Spinal cord (tissue), 10 donors: ENCODE results near the gene GPHN. TPM values are rescaled to one million over a fixed set of nuclear protein-coding genes. Genes with fewer than 3 reads are reported as not detected.

Source experiments
- DNase-seq, 6 donors: peaks; one replicate each; pipeline versions ENCODE4 v3.0.0 to v3.0.0-alpha.2; 2013 to 2015; ENCODE audit warnings: low spot score in 6 of 6, low read depth in 4 of 6
- H3K27ac ChIP-seq: one replicate; pipeline ENCODE4 v1.5.1; 2013; ENCODE audit warnings: low read depth, low read length, control low read depth
- H3K27me3 ChIP-seq: one replicate; pipeline ENCODE4 v1.6.1; 2013; ENCODE audit warnings: low read length; ENCODE audit not compliant: control insufficient read depth, insufficient read depth
- H3K36me3 ChIP-seq: one replicate; pipeline ENCODE4 v1.6.1; 2013; ENCODE audit warnings: low read length; ENCODE audit not compliant: control insufficient read depth, insufficient read depth
- H3K4me1 ChIP-seq: one replicate; pipeline ENCODE4 v1.6.1; 2013; ENCODE audit warnings: low read length; ENCODE audit not compliant: control insufficient read depth, insufficient read depth
- H3K4me3 ChIP-seq: one replicate; pipeline ENCODE4 v1.5.1; 2013; ENCODE audit warnings: low read depth, low read length, control low read depth
- H3K9me3 ChIP-seq: one replicate; pipeline ENCODE4 v1.6.1; 2013; ENCODE audit warnings: low read length; ENCODE audit not compliant: control insufficient read depth, insufficient read depth
- WGBS: methylation state at CpG from one replicate; pipeline ENCODE4 v1.1.5; 2013; ENCODE audit warnings: missing lambda C conversion rate; ENCODE audit not compliant: insufficient coverage; 5-methylcytosine and 5-hydroxymethylcytosine counted together
- polyA plus RNA-seq, 2 donors: library from polyadenylated mRNA; unstranded; fragments of 120-200 nt; gene quantifications; one replicate each; pipeline ENCODE4 v1.2.1, GENCODE V29; 2013; ENCODE audit not compliant: insufficient read length in 2 of 2
- total RNA-seq, 2 donors: library from RNA; depleted of rRNA in 1 of 2; stranded (reverse); fragments of 120-200 nt in 1 of 2; fragments of >200 nt in 1 of 2; gene quantifications; one replicate each; pipeline versions ENCODE4 v1.2.3 to v1.2.4, GENCODE V29; 2013 to 2014
- donor health status: healthy.

Gene GPHN
- total and polyA plus RNA-seq, 4 donors, result 38.5 to 115 (median 103) TPM

GRCh38 chr14:67004521-67004920 lies 496.6 kb downstream of the GPHN start:
- Histone ChIP-seq H3K27me3 (no peaks in the 10 kb centered on the region), H3K36me3 (no peaks in the 10 kb centered on the region), H3K4me3 (no peak overlapping the region), H3K27ac (no peak overlapping the region), H3K9me3 (no peaks in the 10 kb centered on the region), H3K4me1 (no peaks in the 10 kb centered on the region)
- WGBS, result no CpG with 5 or more reads among the region's 2 CpGs
- DNase-seq, result no peak

GRCh38 chr14:67010602-67011001 lies 502.7 kb downstream of the GPHN start:
- WGBS, result no CpG with 5 or more reads among the region's 1 CpG
- no peaks in the 10 kb centered on the region for H3K27me3 ChIP-seq
- no peak overlapping the region for H3K27ac ChIP-seq
- DNase-seq, result no peak
- H3K36me3 ChIP-seq, result no peaks in the 10 kb centered on the region
- no peaks in the 10 kb centered on the region for H3K4me1 ChIP-seq
- H3K9me3 ChIP-seq, result no peaks in the 10 kb centered on the region
- no peak overlapping the region for H3K4me3 ChIP-seq

GRCh38 chr14:67016856-67017255 lies 508.9 kb downstream of the GPHN start:
- no peak for DNase-seq
- no peak overlapping the region for H3K27ac ChIP-seq
- no peaks in the 10 kb centered on the region for H3K4me1 ChIP-seq
- no peaks in the 10 kb centered on the region for H3K27me3 ChIP-seq
- H3K4me3 ChIP-seq, result no peak overlapping the region
- no peaks in the 10 kb centered on the region for H3K9me3 ChIP-seq
- no peaks in the 10 kb centered on the region for H3K36me3 ChIP-seq

GRCh38 chr14:67018720-67019119 lies 510.8 kb downstream of the GPHN start:
- no peak overlapping the region for H3K27ac ChIP-seq
- no peaks in the 10 kb centered on the region for H3K36me3 ChIP-seq
- H3K27me3 ChIP-seq, result no peaks in the 10 kb centered on the region
- H3K4me1 ChIP-seq, result no peaks in the 10 kb centered on the region
- H3K9me3 ChIP-seq, result no peaks in the 10 kb centered on the region
- no peak for DNase-seq
- H3K4me3 ChIP-seq, result no peak overlapping the region

- Histone ChIP-seq H3K36me3 (no peaks in the 10 kb centered on the region), H3K27ac (no peak overlapping the region), H3K27me3 (no peaks in the 10 kb centered on the region), H3K4me1 (no peaks in the 10 kb centered on the region), H3K4me3 (no peak overlapping the region), H3K9me3 (no peaks in the 10 kb centered on the region)
- no peak for DNase-seq
- WGBS, result no CpG with 5 or more reads among the region's 3 CpGs
These were observed 511.8 kb downstream of the GPHN start for GRCh38 chr14:67019796-67020195.

GRCh38 chr14:67031920-67032774 lies 524.2 kb downstream of the GPHN start:
- no peak overlapping the region for H3K27ac ChIP-seq
- no peak overlapping the region for H3K4me3 ChIP-seq
- WGBS, result 100% methylated on average over 1 of the region's 3 CpGs
- no peaks in the 10 kb centered on the region for H3K4me1 ChIP-seq
- H3K9me3 ChIP-seq, result peaks cover 8% of the 10 kb centered on the region
- H3K36me3 ChIP-seq, result no peaks in the 10 kb centered on the region
- DNase-seq, result no peak
- no peaks in the 10 kb centered on the region for H3K27me3 ChIP-seq

GRCh38 chr14:67045440-67045839 lies 537.5 kb downstream of the GPHN start:
- Histone ChIP-seq H3K27me3 (no peaks in the 10 kb centered on the region), H3K4me1 (no peaks in the 10 kb centered on the region), H3K4me3 (no peak overlapping the region), H3K9me3 (no peaks in the 10 kb centered on the region), H3K27ac (no peak overlapping the region), H3K36me3 (no peaks in the 10 kb centered on the region)
- DNase-seq, result no peak

GRCh38 chr14:67050896-67051295 lies 542.9 kb downstream of the GPHN start:
- peaks cover 5% of the 10 kb centered on the region for H3K36me3 ChIP-seq
- 88% methylated on average over 2 of the region's 5 CpGs for WGBS
- no peak overlapping the region for H3K27ac ChIP-seq
- DNase-seq, result no peak
- no peak overlapping the region for H3K4me3 ChIP-seq
- H3K27me3 ChIP-seq, result no peaks in the 10 kb centered on the region
- no peaks in the 10 kb centered on the region for H3K4me1 ChIP-seq
- no peaks in the 10 kb centered on the region for H3K9me3 ChIP-seq

GRCh38 chr14:67056684-67057083 lies 548.7 kb downstream of the GPHN start:
- 98% methylated on average over 17 of the region's 21 CpGs for WGBS
- peaks cover 2% of the 10 kb centered on the region for H3K9me3 ChIP-seq

GRCh38 chr14:67059596-67059995 lies 551.6 kb downstream of the GPHN start:
- H3K36me3 ChIP-seq, result peaks cover 4% of the 10 kb centered on the region
- no peaks in the 10 kb centered on the region for H3K27me3 ChIP-seq
- H3K4me1 ChIP-seq, result no peaks in the 10 kb centered on the region
- H3K9me3 ChIP-seq, result peaks cover 2% of the 10 kb centered on the region
- H3K27ac ChIP-seq, result no peak overlapping the region
- no peak for DNase-seq
- no CpG with 5 or more reads among the region's 3 CpGs for WGBS
- no peak overlapping the region for H3K4me3 ChIP-seq

More at GRCh38 chr14:67056684-67057083, 548.7 kb downstream of the GPHN start:
- Histone ChIP-seq H3K27me3 (no peaks in the 10 kb centered on the region), H3K36me3 (peaks cover 4% of the 10 kb centered on the region), H3K4me1 (no peaks in the 10 kb centered on the region), H3K27ac (no peak overlapping the region), H3K4me3 (no peak overlapping the region)
- DNase-seq, result no peak
